ENCODE data around the gene MARCHF10.
"Not testable (repeated sequence)": the region's sequence is repeated elsewhere in the genome, so short reads cannot be mapped to it uniquely, and the experiment has no call there.

Gene MARCHF10

DNA sequence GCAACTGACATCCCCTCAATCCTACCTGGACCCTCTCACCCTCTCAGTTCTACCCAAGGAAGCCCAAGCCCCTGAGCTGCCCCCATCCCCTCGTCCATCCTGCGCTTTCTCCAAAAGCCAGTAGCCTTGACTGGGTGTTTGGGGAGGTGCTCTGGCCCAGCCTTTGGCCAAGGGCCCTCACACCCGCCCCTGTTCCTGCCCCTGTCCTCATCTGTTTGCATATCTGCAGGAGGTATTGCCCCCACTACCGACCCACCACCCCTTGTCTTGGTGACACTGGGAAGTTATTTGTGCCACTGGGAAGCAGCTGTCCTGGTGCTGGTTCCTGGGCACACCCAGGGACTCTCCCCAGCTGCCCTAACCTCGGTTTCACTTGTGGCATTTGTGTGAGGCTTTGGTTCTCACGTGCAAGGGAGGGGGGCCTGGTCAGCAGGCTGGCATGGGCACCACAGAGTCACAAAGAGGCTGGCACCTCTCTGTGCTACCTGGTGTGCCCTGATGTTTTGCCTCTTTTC is 105.3 kb downstream of the MARCHF10 start:
- no peak for DNase-seq (ENCODE audit: extremely low spot score)
- CTCF ChIA-PET = interaction anchor here (0.6 kb wide), 1 partner anchor 240 kb away, joined by 3 read pairs; no protein-coding TSS in a partner anchor
- POLR2A ChIA-PET = no interaction called here
- TF ChIP-seq CTBP1 (IDR thresholded peaks at IDR 0.05; ENCODE audit: borderline replicate concordance) (no peak), ARNT (IDR thresholded peaks at IDR 0.05) (no peak), ZNF384 (IDR thresholded peaks at IDR 0.05) (no peak), HDGF (IDR thresholded peaks at IDR 0.05; ENCODE audit: borderline replicate concordance) (no peak), FOXM1 (IDR thresholded peaks at IDR 0.05; ENCODE audit: borderline replicate concordance) (no peak), NFRKB (IDR thresholded peaks at IDR 0.05) (no peak), L3MBTL2 (conservative IDR thresholded peaks at IDR 0.05) (no peak), TARDBP (IDR thresholded peaks at IDR 0.05) (no peak), FOXA1 (IDR thresholded peaks at IDR 0.05) (no peak), SP1 (IDR thresholded peaks at IDR 0.05) (no peak), BHLHE40 (IDR thresholded peaks at IDR 0.05; ENCODE audit: borderline replicate concordance) (no peak), ELF4 (IDR thresholded peaks at IDR 0.05) (no peak), FOXK2 (IDR thresholded peaks at IDR 0.05) (no peak), SUZ12 (IDR thresholded peaks at IDR 0.05) (no peak), LEF1 (IDR thresholded peaks at IDR 0.05; ENCODE audit: borderline replicate concordance) (no peak)
- TF ChIP-seq, protein P1, sequence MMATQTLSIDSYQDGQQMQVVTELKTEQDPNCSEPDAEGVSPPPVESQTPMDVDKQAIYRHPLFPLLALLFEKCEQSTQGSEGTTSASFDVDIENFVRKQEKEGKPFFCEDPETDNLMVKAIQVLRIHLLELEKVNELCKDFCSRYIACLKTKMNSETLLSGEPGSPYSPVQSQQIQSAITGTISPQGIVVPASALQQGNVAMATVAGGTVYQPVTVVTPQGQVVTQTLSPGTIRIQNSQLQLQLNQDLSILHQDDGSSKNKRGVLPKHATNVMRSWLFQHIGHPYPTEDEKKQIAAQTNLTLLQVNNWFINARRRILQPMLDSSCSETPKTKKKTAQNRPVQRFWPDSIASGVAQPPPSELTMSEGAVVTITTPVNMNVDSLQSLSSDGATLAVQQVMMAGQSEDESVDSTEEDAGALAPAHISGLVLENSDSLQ (IDR thresholded peaks at IDR 0.05) = no peak

DNA sequence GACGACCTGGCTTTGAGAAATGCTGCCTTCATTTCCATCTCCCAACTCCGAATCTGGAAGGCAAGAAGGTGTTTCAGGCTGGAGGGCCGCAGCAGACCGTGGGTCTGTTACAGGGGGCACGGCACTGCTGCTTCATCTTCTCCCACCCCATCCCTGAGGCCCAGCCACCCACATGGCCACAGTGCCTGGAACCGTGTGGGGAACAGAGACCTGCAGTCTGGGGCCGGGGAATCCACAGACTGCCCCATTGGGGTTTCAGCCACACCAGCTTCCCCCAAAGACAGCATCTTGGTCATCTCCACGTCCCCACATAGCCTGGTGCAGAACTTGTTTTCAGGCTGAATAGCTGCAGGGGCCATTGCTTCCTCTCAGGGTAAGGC is 106.4 kb downstream of the MARCHF10 start:
- CTCF ChIA-PET = no interaction called here
- no peak for DNase-seq (ENCODE audit: extremely low spot score)
- no peak for TF ChIP-seq TARDBP (IDR thresholded peaks at IDR 0.05)
- no peak for TF ChIP-seq LEF1 (IDR thresholded peaks at IDR 0.05; ENCODE audit: borderline replicate concordance)
- TF ChIP-seq, protein P1 (IDR thresholded peaks at IDR 0.05) = no peak
- TF ChIP-seq CTBP1 (IDR thresholded peaks at IDR 0.05; ENCODE audit: borderline replicate concordance) = no peak
- TF ChIP-seq NFRKB (IDR thresholded peaks at IDR 0.05) = no peak
- no peak for TF ChIP-seq ARNT (IDR thresholded peaks at IDR 0.05)
- TF ChIP-seq L3MBTL2 (conservative IDR thresholded peaks at IDR 0.05) = no peak
- no peak for TF ChIP-seq ELF4 (IDR thresholded peaks at IDR 0.05)
- no peak for TF ChIP-seq BHLHE40 (IDR thresholded peaks at IDR 0.05; ENCODE audit: borderline replicate concordance)
- no peak for TF ChIP-seq FOXK2 (IDR thresholded peaks at IDR 0.05)
- no peak for TF ChIP-seq HDGF (IDR thresholded peaks at IDR 0.05; ENCODE audit: borderline replicate concordance)
- TF ChIP-seq SP1 (IDR thresholded peaks at IDR 0.05) = no peak
- TF ChIP-seq SUZ12 (IDR thresholded peaks at IDR 0.05) = no peak
- TF ChIP-seq ZNF384 (IDR thresholded peaks at IDR 0.05) = no peak
- no peak for TF ChIP-seq FOXA1 (IDR thresholded peaks at IDR 0.05)
- no peak for TF ChIP-seq FOXM1 (IDR thresholded peaks at IDR 0.05; ENCODE audit: borderline replicate concordance)
- POLR2A ChIA-PET = no interaction called here

DNA sequence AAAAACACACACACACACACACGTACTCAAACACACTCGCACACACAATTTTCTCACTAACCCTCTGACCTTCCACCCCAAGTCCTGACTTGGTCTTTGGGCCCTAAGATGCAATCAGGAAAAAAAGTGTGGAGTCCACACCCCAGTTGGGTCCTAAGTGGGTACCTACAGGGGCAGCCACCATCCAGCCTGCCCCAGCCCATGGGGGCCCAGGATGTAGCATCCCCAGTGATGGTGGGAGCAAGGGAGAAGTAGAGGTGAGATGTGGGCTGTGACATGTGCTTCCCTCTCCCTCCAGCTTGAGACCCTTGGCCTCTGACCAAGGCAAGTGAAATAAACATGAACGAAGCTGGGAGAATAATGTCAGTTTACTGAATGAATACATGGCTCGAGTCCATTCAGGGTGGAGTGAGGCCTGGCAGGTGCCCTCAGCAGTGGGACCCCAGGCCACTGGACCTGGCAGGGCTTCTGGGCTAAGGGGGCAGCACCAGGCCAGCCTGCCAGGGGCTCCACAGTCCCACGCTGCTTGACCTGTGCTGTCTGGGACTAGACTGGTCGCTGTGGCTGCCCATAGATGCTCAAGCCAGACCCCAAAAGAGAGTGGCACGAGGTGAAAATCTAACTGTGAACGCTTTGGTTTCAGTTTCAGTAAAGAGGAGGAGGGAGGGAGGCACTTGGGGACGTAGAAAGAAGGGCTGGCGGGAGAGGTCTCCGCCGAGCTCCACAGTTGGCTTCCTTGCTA is 107.0 kb downstream of the MARCHF10 start:
- POLR2A ChIA-PET = no interaction called here
- no peak for DNase-seq (ENCODE audit: extremely low spot score)
- CTCF ChIA-PET = interaction anchor here (0.7 kb wide), 1 partner anchor 911 kb away, joined by 3 read pairs; no protein-coding TSS in a partner anchor
- TF ChIP-seq SUZ12 (IDR thresholded peaks at IDR 0.05) (no peak), ZNF384 (IDR thresholded peaks at IDR 0.05) (no peak), ARNT (IDR thresholded peaks at IDR 0.05) (no peak), L3MBTL2 (conservative IDR thresholded peaks at IDR 0.05) (no peak), HDGF (IDR thresholded peaks at IDR 0.05; ENCODE audit: borderline replicate concordance) (no peak), FOXM1 (IDR thresholded peaks at IDR 0.05; ENCODE audit: borderline replicate concordance) (no peak), SP1 (IDR thresholded peaks at IDR 0.05) (no peak), BHLHE40 (IDR thresholded peaks at IDR 0.05; ENCODE audit: borderline replicate concordance) (no peak), ELF4 (IDR thresholded peaks at IDR 0.05) (no peak), FOXA1 (IDR thresholded peaks at IDR 0.05) (no peak)
- TF ChIP-seq, protein P1 (IDR thresholded peaks at IDR 0.05) = no peak

DNA sequence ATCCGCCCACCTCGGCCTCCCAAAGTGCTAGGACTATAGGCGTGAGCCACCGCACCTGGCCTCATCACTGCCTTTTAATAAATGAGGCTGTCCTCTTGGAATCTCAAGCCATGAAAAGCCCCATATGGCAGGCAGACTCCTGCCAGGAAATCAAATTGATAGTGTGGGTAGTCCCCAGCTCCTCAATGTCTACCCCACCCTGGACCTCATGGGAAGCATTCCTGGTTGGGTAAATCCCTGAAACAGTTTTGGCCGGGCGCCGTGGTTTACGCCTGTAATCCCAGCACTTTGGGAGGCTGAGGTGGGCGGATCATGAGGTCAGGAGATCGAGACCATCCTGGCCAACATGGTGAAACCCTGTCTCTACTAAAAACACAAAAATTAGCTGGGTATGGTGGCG is 109.7 kb downstream of the MARCHF10 start:
- DNase-seq (ENCODE audit: extremely low spot score); POLR2A ChIA-PET; CTCF ChIA-PET: not testable (repeated sequence)

DNA sequence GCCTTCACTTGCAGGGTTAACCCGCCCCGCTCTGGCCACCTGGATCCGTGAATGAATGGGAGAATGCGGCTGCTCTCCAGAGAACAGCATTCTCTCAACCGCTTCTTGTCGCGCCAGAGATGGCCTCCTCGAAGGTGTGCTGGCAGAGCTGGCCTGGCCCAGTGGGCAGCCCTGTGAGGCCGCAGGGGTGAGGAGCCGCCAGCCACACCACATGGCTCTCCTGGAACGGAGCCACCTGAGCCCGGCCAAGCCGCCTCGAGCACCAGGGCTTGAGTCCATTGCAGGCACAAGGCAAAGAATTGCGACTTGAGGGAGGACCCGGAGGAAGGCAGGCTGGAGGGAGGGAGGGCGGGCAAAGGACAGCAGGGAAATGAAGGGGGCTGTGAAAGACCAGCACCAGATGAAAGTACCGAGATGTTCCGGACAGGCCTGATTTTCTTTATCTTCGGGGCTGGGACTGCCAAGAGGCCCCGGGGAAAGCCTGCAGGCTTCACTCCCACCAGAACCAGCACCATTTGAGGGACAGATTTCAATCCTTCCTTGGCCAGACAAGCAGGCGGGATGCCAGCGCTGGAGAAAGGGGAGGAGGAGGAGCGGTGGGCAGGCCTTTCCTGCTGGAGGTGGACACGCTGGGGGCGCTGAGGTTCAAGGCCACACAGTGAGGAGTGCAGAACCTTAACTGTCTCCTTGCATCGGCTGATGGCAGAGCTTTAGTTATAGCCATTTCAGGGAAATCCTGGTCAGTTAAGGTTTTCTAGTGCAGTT is 111.2 kb downstream of the MARCHF10 start:
- TF ChIP-seq L3MBTL2 (conservative IDR thresholded peaks at IDR 0.05) (no peak), LEF1 (IDR thresholded peaks at IDR 0.05; ENCODE audit: borderline replicate concordance) (no peak), SP1 (IDR thresholded peaks at IDR 0.05) (no peak), CTBP1 (IDR thresholded peaks at IDR 0.05; ENCODE audit: borderline replicate concordance) (no peak), TARDBP (IDR thresholded peaks at IDR 0.05) (no peak), FOXK2 (IDR thresholded peaks at IDR 0.05) (no peak), SUZ12 (IDR thresholded peaks at IDR 0.05) (no peak), ELF4 (IDR thresholded peaks at IDR 0.05) (no peak)
- TF ChIP-seq, protein P1 (IDR thresholded peaks at IDR 0.05) = no peak
- CTCF ChIA-PET = no interaction called here
- POLR2A ChIA-PET = no interaction called here
- no peak for DNase-seq (ENCODE audit: extremely low spot score)
